ENCODE results near the gene RNPEPL1.

GRCh38 chr2:240586198-240586918, 18.1 kb downstream of the RNPEPL1 start, which contains the start of gene CAPN10:
- TF ChIP-seq CTCF (IDR thresholded peaks at IDR 0.05; ENCODE audit: insufficient read depth, low read length) (no peak), POLR2AphosphoS5 (IDR thresholded peaks at IDR 0.05; ENCODE audit: low read depth) (peak; percentile 45; the same call in 1 of the 2 replicates), REST (IDR thresholded peaks at IDR 0.05; ENCODE audit: insufficient replicate concordance, low read depth) (no peak), SPI1 (IDR thresholded peaks at IDR 0.05; ENCODE audit: borderline replicate concordance, low read depth) (peak; percentile 34; the same call in 1 of the 2 replicates)

All from HL-60 (cell line).